ENCODE data around the gene MSI2.
A peak's percentile ranks its signal among the peaks of the same experiment; 100 is the strongest.

Gene MSI2

DNA sequence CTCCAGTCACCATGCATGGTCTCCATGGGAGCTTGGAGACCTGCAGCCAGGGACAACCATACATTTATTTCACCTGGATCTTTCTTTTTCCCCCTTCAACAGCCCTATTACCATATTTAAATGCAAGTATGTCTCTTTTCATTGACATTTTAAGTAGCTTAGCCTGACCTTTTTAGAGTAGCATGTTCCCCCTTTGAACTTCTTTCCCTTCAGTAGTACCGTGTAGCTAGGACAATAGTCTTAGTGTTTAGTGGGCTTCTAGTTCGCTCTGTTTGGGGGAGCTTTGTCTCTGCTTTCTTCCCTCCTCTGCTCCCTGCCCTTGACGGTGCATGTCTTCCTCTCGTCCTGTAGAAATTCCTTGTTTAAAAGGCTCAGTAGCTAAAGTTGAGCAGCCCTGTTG is 394.2 kb downstream of the MSI2 start:
- no peak for DNase-seq

DNA sequence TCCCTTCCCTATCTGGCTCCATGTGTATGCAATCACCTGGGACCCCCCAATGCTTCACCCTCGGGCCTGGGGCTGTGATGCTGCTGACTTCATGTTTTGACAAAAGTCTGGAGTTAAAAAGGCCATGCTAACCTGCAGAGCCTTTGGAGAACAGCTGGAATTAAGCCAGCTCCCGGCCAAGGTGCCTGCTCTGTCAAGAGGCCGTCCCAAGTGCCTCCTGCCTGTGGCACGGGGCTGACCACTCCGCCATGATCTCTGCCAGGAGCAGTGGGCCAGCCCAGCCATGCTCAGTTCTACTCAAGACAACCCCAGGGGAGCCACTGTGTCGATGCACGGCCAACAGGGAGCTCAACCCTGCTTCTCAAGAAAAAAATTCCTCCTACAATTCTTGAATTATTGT is 395.1 kb downstream of the MSI2 start:
- DNase-seq, result no peak

DNA sequence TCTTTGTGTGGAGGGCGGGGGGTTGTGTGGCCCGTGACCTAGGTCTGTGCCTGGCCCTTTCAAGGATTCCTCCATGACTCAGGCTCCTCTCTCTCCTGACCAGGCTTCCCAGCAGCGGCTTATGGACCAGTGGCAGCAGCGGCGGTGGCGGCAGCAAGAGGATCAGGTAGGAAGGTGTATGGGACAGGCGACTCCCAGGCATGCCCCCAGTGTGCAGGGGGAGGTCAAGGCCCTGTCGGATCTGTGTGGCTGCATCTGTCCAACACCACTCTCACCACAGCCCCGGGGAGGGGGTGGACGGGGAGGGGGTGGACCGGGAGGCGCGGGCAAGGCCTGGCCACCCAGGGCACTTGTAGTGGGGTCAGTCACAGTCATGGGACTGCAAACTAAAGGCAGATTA is 395.7 kb downstream of the MSI2 start:
- no peak for DNase-seq

DNA sequence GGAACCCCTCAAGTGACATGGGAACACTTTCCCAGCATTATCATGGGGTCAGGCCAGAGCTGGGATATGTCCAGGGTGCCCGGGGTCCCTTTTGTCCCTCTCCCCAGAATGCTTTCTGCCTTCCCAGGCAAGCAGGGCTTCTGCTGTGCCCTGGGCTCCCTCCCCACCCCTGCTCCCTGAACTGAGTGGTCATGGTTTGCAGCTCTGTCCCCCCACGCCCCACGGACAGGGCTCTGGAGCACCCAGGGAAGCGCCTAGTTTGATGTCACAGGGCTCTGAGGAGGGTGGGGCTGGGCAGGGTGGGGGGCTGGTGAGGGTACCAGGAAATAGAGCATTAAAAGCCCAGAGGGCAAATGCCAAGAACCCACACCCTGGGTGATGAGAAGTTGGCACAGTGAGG is 396.5 kb downstream of the MSI2 start:
- DNase-seq, result no peak

DNA sequence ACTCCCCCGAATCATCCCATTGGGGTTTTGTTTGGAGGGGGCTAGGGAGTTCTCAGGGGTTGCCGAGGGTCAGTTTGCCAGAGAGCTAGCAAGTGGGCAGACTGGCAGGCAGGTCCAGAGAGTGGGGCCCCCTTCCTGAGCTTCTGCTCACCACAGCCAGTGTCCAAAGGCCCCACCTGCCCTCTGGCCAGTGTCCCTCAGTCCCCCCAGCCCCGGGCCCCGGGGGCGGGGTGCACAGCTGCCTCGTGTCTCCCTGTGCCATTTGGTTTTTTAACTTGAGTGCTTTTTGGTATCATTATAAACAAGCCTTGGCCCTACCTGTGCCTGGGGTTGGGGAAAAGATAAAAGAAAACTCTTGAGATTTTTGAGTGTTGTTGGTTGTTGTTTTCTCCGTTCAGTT is 397.0 kb downstream of the MSI2 start:
- DNase-seq, result no peak

DNA sequence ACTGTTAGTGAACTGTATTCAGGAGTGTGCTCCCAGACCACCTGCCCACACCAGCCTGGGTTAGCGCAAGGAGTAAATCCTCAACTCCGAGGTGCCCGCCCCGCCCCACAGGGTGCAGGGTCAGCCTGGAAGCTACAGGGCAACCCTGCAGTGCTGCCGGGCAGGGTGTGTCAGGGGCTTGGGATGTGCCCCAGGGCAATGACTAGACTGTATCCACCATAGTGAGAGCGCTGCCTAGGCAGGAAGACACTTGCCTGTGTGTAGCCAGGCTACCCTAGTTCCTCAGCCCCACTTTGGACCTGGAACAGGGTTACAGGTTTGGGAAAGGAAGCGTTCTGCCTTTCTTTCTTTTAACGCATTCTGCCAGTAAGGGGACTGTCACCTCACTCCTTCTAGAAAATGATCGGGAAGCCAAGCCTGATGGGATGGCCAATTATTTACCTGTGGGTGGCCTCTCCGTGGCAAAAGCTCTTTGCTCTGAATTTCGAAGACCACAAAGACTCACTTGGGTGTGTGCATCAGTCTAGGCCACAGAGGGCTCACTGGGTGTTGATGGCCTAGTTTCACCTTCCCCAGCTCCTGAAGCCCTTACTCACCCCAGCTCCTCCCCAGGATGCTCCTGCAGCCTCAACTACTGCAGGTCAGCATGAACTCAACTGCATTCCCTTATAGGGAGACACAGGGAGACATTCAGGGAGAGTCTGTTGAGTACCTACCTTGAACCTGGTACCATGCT is 397.9 kb downstream of the MSI2 start:
- no peak for DNase-seq

DNA sequence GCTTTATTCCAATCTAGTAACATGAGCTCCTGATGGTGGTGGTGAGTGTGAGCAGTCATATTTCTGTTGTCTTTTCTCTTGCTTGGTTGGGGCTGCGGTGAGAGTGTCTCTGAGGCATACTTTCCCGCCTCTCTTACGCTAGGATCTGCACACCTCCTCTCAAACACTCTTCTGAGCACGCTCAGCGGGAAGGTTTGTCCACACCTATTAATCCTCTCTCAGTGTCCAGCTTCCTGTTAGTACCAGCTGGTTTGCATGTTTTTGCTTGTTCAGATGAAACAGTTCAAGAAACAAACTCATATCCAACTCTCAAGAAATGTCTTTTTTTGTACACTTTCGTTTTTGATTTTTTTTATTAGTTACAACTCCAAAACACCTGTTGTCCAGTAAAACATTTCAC is 399.2 kb downstream of the MSI2 start:
- no peak for DNase-seq

DNA sequence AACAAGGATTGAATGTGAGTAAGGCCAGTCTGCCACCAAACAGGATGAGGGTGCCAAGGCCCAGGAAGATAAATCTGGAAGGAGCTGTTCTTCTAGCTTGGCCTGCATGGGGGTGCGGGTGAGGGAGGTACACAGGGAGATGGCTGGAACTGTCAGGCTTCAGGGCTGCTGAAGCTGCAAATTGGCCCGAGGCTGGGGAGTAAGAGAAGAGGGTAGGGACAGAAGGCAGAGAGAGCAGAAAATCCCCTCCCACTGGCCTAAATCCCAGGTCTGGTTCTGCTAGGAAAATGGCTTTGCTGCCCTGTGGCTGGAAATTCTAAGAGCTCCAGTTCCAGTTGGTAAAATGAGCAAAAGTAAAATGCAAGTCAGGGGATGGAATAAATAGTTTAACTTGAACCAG is 400.9 kb downstream of the MSI2 start:
- no peak for DNase-seq

DNA sequence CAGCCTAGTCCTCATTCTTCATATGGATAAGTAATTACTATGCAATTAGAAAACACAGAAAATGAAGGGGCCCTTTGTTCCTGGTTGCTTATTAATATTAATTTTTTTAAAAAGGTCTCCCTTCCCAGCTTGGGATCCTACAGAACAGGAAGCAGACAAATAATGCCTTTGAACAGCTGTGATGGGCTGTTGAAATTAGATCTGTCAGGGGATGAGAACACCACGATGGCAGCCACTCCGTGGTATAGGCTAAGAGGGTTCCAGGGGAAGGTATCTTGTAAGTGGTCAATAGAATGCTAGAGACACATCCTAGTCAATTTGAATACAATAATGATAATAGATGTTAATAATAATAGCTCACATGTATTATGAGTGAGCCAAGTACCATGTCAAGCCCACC is 405.7 kb downstream of the MSI2 start:
- no peak for DNase-seq

DNA sequence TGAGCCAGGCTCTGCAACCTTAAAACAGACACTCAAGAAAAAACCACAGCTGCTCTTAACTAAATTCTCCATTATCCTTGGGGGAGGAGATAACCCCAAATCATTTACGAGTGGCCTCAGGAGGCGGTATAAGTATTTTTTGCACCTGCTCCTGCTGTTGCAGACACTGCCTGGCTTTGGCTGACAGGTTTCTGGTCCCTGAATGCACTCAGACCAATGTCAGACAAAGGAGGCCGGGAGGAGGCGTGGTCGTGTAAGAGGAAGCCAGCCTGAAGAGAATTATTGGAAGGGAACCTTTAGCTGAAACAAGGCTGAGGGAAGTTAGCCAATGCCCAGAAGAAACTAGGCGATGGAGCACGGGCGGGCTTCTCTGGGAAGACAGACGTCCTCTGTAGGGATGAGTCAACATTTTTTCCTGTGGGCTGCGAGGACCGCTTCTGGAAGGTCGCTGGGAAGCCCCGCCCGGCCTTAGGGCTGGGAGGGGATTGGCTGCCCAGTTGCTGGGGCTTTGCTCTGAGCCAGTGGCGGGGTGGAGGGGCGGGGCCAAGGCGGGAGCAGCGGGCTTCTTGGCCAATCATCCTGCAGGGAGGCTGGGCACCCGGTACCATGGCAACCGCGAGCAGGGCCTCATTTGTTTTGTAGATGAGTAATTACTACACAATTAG is 406.5 kb downstream of the MSI2 start:
- DNase-seq, result peak; percentile 99

DNA sequence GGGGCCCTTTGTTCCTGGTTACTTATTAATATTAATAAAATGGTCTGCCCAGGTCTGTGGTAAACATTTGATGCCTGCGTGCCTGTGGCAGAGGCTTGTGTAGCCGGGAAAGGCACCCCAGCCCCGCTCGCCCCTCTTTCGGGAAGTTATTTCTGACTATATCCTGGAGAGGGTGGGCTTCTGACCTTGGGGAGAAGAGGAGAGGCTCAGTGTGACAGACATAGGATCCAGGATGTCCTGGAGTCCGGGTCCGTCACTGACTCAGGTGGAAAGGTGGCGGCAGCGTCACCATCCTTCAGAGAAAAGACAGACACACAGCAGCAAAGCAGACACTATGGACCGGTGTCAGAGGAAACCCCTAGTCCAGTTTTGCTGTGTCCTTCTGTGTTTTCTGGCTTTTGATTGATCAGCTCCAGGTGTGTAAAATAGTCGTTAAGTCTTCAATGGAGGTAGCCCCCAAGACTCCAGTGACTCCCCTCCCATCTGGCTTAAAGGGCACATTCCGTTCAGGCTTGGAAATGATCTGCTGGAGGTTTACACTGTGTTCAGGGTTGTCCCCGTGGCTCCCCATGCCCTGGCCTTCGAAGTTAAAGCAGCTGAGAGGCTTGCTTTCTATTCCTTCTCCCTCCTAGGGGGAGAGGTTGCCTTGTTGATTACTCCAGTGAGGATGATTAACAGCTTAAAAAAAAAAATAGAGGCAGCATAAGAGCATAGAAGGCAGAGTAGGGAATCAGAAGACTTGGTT is 407.2 kb downstream of the MSI2 start:
- DNase-seq, result peak; percentile 29

DNA sequence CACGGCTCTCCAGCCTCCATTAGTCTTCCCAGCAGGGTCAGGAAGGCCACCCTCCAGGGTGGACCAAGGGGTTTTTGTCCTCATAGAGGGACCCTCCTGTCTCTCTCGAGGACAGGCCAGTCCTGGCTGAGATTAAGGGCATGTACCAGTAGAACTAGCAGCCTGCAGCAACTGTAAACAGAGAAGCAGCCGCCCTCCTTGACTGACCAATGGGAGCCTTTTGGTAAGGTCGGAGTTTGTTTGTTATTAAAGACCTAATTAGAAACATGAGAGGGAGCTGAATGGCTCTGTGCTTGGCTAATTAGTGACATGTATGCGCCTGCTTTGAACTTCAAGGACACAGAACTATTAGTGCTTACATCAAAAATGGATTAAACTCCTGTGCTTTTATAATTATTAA is 408.8 kb downstream of the MSI2 start:
- DNase-seq, result no peak

DNA sequence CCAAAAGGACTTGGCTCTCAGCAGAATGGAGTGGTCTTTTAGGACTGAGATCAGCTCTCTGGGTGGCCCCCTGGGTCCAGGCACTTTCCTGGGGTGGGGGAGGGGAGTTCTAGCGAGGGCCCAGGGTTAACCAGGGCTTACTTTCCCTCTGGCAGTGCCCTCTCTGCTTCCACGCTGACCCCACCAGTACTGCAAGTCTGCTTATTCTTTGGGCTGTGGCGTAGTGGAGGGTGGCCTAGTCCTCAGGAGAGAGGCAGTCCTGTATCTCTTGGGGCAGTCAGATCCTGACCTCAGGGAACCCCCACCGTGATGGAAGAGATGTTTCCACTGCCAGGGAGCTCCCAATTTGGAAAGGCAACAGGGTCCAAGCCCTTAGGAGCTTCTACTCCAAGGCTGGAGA is 409.4 kb downstream of the MSI2 start:
- no peak for DNase-seq

DNA sequence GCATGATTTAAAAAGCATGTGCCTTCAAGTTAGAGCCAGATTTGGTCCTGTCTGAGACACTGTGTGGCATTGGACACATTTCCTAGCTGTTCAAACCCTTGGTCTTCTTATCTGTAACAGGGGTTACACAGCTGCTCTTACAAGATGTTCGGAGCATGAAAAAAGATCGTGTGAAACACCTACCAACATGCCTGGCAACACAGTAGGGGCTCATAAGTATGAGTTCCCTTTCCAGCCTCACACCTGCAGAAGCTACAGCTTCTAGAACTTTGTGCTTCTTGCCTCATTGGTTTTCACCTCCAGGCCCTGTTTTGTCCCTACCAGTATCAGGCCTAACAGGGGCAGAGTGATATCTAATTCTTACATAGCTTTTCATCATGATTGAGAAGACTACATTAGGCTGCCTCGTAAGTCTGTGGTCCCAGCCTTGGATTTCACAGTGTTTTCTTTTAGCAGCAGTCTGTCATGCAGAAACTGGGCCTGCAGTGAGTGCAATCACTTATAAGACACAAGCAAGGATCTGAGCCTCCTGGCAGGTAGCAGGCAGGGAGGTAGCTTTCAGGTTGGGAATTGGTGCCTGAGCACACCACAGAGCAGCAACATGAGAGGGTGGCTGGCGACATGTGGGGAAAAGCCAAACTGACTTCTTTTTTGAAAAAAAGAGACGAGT is 410.0 kb downstream of the MSI2 start:
- DNase-seq, result no peak

DNA sequence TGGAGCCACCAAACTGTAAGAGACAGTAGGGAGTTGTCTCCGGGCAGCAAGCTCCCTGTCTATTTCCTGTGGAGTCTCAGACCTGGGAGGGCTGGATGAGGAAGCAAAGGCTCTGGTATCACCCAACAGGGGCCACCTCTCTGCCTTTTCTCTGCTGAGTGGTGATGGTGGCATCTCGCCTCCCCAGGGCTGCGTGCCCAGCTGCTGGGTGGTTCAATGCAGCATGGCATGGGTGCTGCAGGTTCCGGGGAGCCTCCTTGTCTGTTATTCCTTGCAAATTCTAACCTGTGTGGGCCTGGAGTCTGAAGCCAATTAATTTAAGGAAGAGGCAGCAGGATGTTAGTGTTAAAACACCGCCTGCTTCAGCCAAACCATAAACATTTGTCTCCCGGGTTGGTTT is 410.6 kb downstream of the MSI2 start:
- no peak for DNase-seq

DNA sequence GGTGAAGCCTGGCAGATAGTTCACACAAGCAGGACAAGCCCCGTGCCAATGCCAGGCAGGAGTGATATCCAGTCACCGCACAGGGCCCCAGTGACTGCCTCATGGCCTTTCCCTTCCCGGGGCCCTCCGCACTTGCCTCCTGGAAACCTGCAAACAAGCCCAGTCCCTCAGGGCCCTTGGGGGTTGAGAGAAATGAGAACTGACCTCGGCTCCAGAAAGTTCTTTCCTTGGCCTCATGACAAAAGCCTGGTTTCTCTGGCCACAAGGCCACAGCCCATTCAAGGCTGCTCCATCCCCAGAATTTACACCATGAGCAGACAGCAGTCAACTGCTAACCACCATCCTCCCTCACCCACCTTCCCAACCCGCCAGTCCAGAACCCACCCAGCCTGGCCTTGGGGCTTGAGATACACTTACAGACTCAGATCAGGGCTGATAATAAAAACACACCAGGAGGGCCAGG is 411.2 kb downstream of the MSI2 start:
- DNase-seq, result no peak

DNA sequence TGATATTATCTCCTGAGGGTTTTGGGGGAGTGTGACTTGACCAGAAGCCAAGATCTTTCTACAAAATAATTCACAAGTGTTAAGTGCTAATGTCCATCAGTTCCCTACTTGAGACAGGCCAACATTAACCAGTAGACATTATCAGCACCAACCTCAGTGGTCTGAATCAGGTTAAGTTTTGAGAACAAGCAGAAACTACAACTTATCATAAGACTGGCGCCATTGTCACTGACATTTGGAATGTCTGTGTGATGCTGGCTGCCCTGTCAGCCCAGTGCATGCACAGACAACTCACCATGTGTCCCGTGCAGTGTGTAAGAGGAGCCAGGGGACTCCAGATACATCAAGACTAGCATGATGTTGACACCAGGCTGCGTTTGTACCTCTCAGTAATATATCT is 412.0 kb downstream of the MSI2 start:
- DNase-seq, result no peak

DNA sequence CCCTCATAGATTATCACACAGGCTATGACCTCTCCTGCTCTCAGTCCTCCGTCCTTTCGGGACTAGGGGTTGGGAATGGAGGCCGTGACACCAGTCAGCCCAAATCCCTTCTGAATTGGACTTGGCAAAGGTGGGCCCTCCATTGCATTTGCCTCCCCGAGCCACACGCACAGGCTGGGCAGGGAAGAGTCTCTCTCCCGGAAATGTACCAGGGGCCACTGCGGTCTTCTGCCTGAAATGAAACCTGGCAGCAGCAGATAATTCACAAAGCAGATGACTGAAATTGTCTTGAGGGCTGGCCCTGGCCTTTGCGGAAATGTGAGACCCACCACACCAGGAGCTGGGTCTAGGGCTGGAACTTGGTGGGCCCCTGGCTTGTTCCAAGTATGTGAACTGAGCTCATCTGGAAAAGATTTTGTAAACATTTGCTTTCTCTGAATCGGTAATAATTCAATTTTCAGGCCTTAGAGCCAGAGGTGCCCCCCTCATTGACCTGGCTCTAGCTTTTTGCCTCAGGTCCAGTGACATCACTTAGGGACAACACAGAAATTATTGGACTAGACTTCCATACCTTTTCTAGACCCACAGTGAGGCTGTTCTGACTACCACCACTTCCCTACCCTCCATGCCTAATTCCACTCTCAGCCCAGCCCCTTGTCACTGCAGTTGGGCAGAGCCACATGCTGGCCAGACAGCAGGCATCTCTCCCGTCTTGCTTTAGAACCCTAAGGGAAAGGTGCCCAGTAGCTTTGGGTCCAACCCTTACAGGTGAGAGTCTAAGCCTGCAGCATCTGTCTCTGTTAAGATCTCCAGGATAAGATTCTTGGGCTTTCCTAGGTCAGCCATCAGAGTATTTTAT is 413.6 kb downstream of the MSI2 start:
- no peak for DNase-seq

DNA sequence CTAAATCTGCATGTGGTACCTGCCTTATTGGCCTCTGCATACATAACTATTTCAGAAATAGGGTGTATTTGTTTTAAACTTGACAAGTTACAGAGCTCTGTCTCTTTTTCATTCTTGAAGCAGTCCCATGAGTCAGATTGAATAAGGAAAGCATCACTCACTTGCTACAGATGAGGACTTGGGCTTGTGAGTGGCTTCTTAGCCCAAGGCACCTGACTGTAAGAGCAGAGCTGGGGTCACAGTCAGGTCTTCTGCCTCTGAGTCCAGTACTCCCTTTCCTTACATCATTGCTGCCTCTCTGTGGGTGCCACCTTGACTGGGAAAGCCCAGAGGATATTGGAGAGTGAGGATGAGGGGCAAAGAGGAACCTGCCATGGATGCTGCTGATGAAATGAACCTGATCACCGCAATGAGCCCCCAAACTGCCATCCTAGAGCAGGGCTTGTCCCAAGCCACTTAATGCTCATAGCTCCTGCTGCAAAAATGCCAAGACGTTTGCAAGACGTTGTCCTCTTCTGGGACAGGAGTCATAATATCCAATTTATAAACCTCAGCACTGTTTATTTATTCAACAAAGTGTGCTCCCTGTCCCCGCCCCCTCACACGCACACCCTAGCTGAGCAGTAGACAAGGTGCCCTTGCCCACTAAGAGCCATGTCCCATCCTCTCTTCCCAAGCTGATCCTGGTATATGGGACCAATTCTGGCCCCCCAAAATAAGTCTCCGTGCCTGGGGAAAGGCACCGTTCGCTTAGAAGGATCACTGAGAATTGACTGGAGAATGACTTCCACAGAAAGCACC is 414.6 kb downstream of the MSI2 start:
- DNase-seq, result no peak

DNA sequence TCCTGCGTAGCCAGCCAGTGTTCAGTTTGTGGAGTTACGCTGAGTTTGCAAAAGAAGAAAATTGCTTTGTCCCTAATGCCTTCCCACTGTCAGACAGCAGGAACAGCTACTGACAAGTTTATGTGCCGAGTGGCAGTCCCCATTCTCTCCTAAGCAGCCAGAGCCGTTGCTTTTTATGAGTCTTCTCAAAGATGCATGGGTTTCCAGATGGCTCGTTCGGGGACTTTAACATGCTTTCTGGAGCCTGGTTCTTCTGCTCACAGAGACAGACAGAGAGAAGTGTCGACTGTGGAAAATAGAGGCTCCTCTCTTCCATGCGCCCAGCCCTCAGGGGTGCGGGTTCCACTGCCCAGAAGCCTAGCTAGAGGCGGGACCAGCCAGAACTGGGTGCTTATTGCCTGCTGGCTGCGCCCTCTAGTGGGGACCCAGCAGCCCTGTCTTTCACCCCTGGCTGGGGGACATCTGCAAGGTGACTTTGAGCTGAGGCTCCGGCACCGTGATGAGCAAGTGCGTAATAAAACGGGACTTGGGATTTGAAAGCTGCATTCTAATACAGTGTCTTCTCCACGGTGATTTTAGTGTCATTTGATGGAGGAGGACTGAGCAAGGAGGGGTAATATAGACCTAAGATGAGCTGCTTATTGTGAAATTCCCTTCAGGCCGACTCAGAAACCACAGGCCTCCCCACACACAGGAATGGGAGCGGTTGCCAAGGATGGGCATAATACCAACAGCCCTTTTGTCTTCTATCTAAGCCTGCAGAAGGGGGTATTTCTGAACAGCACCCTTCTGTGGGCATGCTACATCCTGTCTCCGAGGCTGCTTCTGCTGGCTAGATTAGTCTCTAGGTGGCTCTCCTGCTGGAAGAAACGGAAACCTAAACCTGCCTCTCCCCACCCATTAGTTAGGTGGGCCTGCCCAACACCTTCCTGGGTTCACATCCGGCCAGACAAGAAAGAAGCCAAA is 415.6 kb downstream of the MSI2 start:
- peak; percentile 70 for DNase-seq
